GM23338 (cell line): Measurements from ENCODE around the gene SLC7A6. TPM values are rescaled to one million over a fixed set of nuclear protein-coding genes. Genes with fewer than 3 reads are reported as not detected.
A peak's percentile ranks its signal among the peaks of the same experiment; 100 is the strongest.

Source experiments
- ATAC-seq: fragments of 200-7000 bp; cut with Tn5 transposase; 3 replicates; pipeline ENCODE4 v1.9.1; 2020
- DNase-seq: peaks from one replicate; pipeline ENCODE4 v3.0.0-alpha.2; 2015; ENCODE audit warnings: low spot score
- H2AFZ ChIP-seq: fragments of 200-600 bp; sonication (generic); 2 replicates; pipeline ENCODE4 v1.8.0; 2016; ENCODE audit warnings: antibody characterized with exemption, mild to moderate bottlenecking, moderate library complexity
- H3F3A ChIP-seq: fragments of 200-600 bp; sonication (generic); replicated peaks from 2 replicates; pipeline ENCODE4 v1.8.0; 2017; ENCODE audit warnings: antibody characterized with exemption, mixed run types, low read depth
- H3K27ac ChIP-seq: fragments of 200-600 bp; sonication (generic); 2 replicates; pipeline ENCODE4 v1.6.1; 2016; ENCODE audit warnings: low read depth
- H3K27me3 ChIP-seq: fragments of 200-600 bp; sonication (generic); 2 replicates; pipeline ENCODE4 v1.8.0; 2016; ENCODE audit warnings: mild to moderate bottlenecking, mixed run types, moderate library complexity; ENCODE audit not compliant: insufficient read depth
- H3K36me3 ChIP-seq: fragments of 200-600 bp; sonication (generic); 2 replicates; pipeline ENCODE4 v1.8.0; 2016; ENCODE audit warnings: mild to moderate bottlenecking; ENCODE audit not compliant: insufficient read depth
- H3K4me1 ChIP-seq: fragments of 200-600 bp; sonication (generic); 2 replicates; pipeline ENCODE4 v1.8.0; 2016; ENCODE audit warnings: mild to moderate bottlenecking, moderate library complexity; ENCODE audit not compliant: insufficient read depth
- H3K4me2 ChIP-seq: fragments of 200-600 bp; sonication (generic); 2 replicates; pipeline ENCODE4 v1.7.1; 2017; ENCODE audit warnings: mixed run types
- H3K4me3 ChIP-seq: fragments of 200-600 bp; sonication (generic); 2 replicates; pipeline ENCODE4 v1.6.1; 2016; ENCODE audit warnings: mixed run types
- H3K79me2 ChIP-seq: fragments of 200-600 bp; sonication (generic); replicated peaks from 2 replicates; pipeline ENCODE4 v1.8.0; 2017; ENCODE audit warnings: mild to moderate bottlenecking; ENCODE audit not compliant: insufficient read depth
- H3K9me2 ChIP-seq: fragments of 200-600 bp; sonication (generic); 2 replicates; pipeline ENCODE4 v1.8.0; 2017; ENCODE audit not compliant: insufficient read depth
- H4K20me1 ChIP-seq: fragments of 200-600 bp; sonication (generic); replicated peaks from 2 replicates; pipeline ENCODE4 v1.8.0; 2017; ENCODE audit warnings: mild to moderate bottlenecking; ENCODE audit not compliant: insufficient read depth
- H3K27ac Mint-ChIP-seq: 2 replicates; pipeline ENCODE4 v1.8.0; 2020; ENCODE audit warnings: inconsistent platforms, mild to moderate bottlenecking, moderate library complexity, mixed read lengths
- H3K27me3 Mint-ChIP-seq: 3 replicates; pipeline ENCODE4 v1.8.0; 2022; ENCODE audit warnings: low read depth, mild to moderate bottlenecking, moderate library complexity, mixed read lengths, inconsistent platforms; ENCODE audit not compliant: insufficient read depth, poor library complexity
- H3K36me3 Mint-ChIP-seq: 3 replicates; pipeline ENCODE4 v1.8.0; 2021; ENCODE audit warnings: low read depth, mild to moderate bottlenecking, inconsistent platforms, moderate library complexity, mixed read lengths
- H3K4me1 Mint-ChIP-seq: 3 replicates; pipeline ENCODE4 v1.8.0; 2020; ENCODE audit warnings: mild to moderate bottlenecking, inconsistent platforms, mixed read lengths
- H3K4me3 Mint-ChIP-seq: 3 replicates; pipeline ENCODE4 v1.8.0; 2021; ENCODE audit warnings: moderate library complexity, mild to moderate bottlenecking, inconsistent platforms, mixed read lengths
- H3K9me3 Mint-ChIP-seq: 3 replicates; pipeline ENCODE4 v1.8.0; 2020; ENCODE audit warnings: moderate library complexity, mild to moderate bottlenecking, inconsistent platforms, mixed read lengths
- CREB1 ChIP-seq: fragments of 250-450 bp; sonication (Bioruptor Pico); IDR thresholded peaks from 2 replicates; pipeline ENCODE4 v1.5.0; 2020; ENCODE audit warnings: low read depth, mild to moderate bottlenecking, moderate library complexity
- EZH2 ChIP-seq: fragments of 200-600 bp; sonication (generic); IDR thresholded peaks from one replicate; pipeline ENCODE4 v1.8.0; 2017; ENCODE audit warnings: antibody characterized with exemption, mild to moderate bottlenecking, low read depth; ENCODE audit not compliant: unreplicated experiment
- EZH2phosphoT487 ChIP-seq: fragments of 200-600 bp; sonication (generic); IDR thresholded peaks from one replicate; pipeline ENCODE4 v1.8.1; 2018; ENCODE audit warnings: antibody characterized with exemption; ENCODE audit not compliant: unreplicated experiment
- JUNB ChIP-seq: IDR thresholded peaks from one replicate; pipeline ENCODE4 v1.6.1; 2016; ENCODE audit warnings: antibody characterized with exemption; ENCODE audit not compliant: unreplicated experiment
- POLR2AphosphoS5 ChIP-seq: IDR thresholded peaks from 2 replicates; pipeline ENCODE4 v1.6.1; 2016; ENCODE audit warnings: antibody characterized with exemption, low read depth
- ZNF114 ChIP-seq: fragments of 250-450 bp; sonication (Bioruptor Pico); IDR thresholded peaks from 2 replicates; pipeline ENCODE4 v1.5.0; 2020; ENCODE audit warnings: mild to moderate bottlenecking, moderate library complexity
- ZNF331 ChIP-seq: fragments of 250-450 bp; sonication (Bioruptor Pico); IDR thresholded peaks from 2 replicates; pipeline ENCODE4 v1.5.0; 2020; ENCODE audit warnings: low read depth, mild to moderate bottlenecking, moderate library complexity
- polyA plus RNA-seq: library from polyadenylated mRNA; unstranded; fragments of >200 nt; fragmentation: Nextera tagmentation; extraction: Ambion mirVana; gene quantifications from 2 replicates; pipeline ENCODE4 v1.2.1, GENCODE V29; 2016
- total RNA-seq: library from RNA; depleted of rRNA; stranded (reverse); fragments of >200 nt; shearing (Covaris generic); gene quantifications from 2 replicates; pipeline ENCODE4 v1.2.3, GENCODE V29; 2014
- TF ChIP-seq, protein P1 (sequence below), 2 experiments: fragments of 200-600 bp in 1 of 2; sonication (generic) in 1 of 2; conservative IDR thresholded peaks; 2 replicates each; pipeline versions ENCODE4 v1.5.1 to v1.6.1; 2016 to 2017; ENCODE audit warnings: antibody characterized with exemption in 2 of 2, low read depth in 2 of 2, mild to moderate bottlenecking in 2 of 2, moderate library complexity in 1 of 2
- TF ChIP-seq, protein P2 (sequence below): fragments of 250-450 bp; sonication (Bioruptor Pico); IDR thresholded peaks from 2 replicates; pipeline ENCODE4 v1.5.0; 2020; ENCODE audit warnings: mild to moderate bottlenecking, moderate library complexity

SLC7A6 gene
- total and polyA plus RNA-seq, 2 experiments from 2014 or later: 16.6 to 30.9 TPM

DNA sequence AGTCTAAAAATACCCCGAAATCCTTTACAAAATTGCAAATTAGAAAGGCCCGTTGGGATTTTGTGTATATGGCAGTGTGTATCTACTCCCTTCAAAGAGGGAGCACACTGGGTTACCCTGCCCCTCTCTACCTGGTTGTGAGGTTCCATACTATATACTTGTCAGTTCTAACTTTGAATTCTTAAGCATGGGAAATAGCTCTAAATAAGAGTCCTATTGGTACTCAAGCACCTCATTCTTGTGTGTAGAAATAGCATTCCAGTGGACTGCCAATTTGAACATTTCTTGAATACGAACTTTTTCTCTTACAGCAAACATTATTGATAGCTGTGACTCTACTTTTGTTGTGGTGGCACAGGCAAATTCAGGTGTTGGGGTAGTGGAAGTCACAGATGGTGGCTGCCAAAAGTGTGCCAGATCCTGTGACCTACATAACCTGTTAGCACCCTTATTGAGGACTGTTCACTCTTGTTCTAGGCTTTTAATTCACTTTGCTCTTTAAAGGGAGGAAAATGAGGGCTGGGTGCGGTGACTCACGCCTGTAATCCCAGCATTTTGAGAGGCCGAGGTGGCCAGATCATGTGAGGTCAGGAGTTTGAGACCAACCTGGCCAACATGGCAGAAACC is 44.5 kb upstream of the SLC7A6 start:
- no peaks in the 10 kb centered on the region for H3F3A ChIP-seq
- no peaks in the 10 kb centered on the region for H3K27me3 ChIP-seq
- no peaks in the 10 kb centered on the region for H3K79me2 ChIP-seq
- ATAC-seq: no peak
- TF ChIP-seq CREB1 (CRISPR knock-in tag): no peak
- no peak for TF ChIP-seq POLR2AphosphoS5
- no peak for TF ChIP-seq EZH2
- TF ChIP-seq, protein P1, sequence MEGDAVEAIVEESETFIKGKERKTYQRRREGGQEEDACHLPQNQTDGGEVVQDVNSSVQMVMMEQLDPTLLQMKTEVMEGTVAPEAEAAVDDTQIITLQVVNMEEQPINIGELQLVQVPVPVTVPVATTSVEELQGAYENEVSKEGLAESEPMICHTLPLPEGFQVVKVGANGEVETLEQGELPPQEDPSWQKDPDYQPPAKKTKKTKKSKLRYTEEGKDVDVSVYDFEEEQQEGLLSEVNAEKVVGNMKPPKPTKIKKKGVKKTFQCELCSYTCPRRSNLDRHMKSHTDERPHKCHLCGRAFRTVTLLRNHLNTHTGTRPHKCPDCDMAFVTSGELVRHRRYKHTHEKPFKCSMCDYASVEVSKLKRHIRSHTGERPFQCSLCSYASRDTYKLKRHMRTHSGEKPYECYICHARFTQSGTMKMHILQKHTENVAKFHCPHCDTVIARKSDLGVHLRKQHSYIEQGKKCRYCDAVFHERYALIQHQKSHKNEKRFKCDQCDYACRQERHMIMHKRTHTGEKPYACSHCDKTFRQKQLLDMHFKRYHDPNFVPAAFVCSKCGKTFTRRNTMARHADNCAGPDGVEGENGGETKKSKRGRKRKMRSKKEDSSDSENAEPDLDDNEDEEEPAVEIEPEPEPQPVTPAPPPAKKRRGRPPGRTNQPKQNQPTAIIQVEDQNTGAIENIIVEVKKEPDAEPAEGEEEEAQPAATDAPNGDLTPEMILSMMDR (conservative IDR thresholded peaks at IDR 0.05; ENCODE audit: low read depth in 2 of 2): no peak
- TF ChIP-seq ZNF114 (CRISPR knock-in tag): no peak
- TF ChIP-seq, protein P2, sequence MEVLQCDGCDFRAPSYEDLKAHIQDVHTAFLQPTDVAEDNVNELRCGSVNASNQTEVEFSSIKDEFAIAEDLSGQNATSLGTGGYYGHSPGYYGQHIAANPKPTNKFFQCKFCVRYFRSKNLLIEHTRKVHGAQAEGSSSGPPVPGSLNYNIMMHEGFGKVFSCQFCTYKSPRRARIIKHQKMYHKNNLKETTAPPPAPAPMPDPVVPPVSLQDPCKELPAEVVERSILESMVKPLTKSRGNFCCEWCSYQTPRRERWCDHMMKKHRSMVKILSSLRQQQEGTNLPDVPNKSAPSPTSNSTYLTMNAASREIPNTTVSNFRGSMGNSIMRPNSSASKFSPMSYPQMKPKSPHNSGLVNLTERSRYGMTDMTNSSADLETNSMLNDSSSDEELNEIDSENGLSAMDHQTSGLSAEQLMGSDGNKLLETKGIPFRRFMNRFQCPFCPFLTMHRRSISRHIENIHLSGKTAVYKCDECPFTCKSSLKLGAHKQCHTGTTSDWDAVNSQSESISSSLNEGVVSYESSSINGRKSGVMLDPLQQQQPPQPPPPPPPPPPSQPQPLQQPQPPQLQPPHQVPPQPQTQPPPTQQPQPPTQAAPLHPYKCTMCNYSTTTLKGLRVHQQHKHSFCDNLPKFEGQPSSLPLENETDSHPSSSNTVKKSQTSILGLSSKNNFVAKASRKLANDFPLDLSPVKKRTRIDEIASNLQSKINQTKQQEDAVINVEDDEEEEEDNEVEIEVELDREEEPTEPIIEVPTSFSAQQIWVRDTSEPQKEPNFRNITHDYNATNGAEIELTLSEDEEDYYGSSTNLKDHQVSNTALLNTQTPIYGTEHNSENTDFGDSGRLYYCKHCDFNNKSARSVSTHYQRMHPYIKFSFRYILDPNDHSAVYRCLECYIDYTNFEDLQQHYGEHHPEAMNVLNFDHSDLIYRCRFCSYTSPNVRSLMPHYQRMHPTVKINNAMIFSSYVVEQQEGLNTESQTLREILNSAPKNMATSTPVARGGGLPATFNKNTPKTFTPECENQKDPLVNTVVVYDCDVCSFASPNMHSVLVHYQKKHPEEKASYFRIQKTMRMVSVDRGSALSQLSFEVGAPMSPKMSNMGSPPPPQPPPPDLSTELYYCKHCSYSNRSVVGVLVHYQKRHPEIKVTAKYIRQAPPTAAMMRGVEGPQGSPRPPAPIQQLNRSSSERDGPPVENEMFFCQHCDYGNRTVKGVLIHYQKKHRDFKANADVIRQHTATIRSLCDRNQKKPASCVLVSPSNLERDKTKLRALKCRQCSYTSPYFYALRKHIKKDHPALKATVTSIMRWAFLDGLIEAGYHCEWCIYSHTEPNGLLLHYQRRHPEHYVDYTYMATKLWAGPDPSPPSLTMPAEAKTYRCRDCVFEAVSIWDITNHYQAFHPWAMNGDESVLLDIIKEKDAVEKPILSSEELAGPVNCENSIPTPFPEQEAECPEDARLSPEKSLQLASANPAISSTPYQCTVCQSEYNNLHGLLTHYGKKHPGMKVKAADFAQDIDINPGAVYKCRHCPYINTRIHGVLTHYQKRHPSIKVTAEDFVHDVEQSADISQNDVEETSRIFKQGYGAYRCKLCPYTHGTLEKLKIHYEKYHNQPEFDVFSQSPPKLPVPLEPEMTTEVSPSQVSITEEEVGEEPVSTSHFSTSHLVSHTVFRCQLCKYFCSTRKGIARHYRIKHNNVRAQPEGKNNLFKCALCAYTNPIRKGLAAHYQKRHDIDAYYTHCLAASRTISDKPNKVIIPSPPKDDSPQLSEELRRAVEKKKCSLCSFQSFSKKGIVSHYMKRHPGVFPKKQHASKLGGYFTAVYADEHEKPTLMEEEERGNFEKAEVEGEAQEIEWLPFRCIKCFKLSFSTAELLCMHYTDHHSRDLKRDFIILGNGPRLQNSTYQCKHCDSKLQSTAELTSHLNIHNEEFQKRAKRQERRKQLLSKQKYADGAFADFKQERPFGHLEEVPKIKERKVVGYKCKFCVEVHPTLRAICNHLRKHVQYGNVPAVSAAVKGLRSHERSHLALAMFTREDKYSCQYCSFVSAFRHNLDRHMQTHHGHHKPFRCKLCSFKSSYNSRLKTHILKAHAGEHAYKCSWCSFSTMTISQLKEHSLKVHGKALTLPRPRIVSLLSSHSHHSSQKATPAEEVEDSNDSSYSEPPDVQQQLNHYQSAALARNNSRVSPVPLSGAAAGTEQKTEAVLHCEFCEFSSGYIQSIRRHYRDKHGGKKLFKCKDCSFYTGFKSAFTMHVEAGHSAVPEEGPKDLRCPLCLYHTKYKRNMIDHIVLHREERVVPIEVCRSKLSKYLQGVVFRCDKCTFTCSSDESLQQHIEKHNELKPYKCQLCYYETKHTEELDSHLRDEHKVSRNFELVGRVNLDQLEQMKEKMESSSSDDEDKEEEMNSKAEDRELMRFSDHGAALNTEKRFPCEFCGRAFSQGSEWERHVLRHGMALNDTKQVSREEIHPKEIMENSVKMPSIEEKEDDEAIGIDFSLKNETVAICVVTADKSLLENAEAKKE (CRISPR knock-in tag): no peak
- no peak for TF ChIP-seq EZH2phosphoT487
- TF ChIP-seq ZNF331 (CRISPR knock-in tag): no peak
- no peak for TF ChIP-seq JUNB
- no peak for DNase-seq
- Mint-ChIP-seq H3K9me3 (no peaks in the 10 kb centered on the region), H3K36me3 (no peaks in the 10 kb centered on the region), H3K27me3 (peaks cover 2% of the 10 kb centered on the region), H3K4me1 (peaks cover 11% of the 10 kb centered on the region; the same call in 2 of the 3 replicates), H3K4me3 (no peak overlapping the region), H3K27ac (peak overlapping the region; percentile 91)
- no peaks in the 10 kb centered on the region; the same call in 1 of the 2 replicates for H4K20me1 ChIP-seq
- no peaks in the 10 kb centered on the region; the same call in 1 of the 2 replicates for H3K4me1 ChIP-seq
- H3K36me3 ChIP-seq: no peaks in the 10 kb centered on the region
- no peak overlapping the region for H3K4me2 ChIP-seq
- no peaks in the 10 kb centered on the region for H3K9me2 ChIP-seq
- no peak overlapping the region for H2AFZ ChIP-seq
- H3K27ac ChIP-seq: no peak overlapping the region
- no peak overlapping the region for H3K4me3 ChIP-seq
